ENCODE measurements around the gene ELAVL4. TPM values are rescaled to one million over a fixed set of nuclear protein-coding genes. Genes with fewer than 3 reads are reported as not detected.

The ELAVL4 gene
- total RNA-seq, 1 experiment from 2014 or later, result not detected

DNA sequence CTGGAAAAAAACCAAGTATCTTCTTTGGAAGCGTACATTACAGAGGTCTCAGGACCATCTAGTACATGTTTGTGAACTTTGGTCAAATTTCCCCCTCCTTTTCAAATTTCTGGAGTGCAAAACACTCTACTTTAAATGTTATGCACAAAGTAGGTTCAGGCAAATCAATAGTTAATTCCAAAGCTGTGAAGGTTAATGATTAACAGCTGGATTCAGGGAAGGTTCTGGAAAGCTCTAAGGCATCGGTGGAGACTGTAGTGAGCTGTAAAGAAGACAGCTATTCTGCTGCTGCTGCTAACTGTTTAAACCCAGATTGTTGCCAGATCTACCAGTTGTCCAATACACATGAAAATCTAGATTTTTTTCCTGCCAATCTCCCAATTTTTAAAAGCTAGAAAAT is 70.9 kb downstream of the ELAVL4 start:
- H3K36me3 ChIP-seq (ENCODE audit: control insufficient read depth, insufficient read depth, low read length), result no peaks in the 10 kb centered on the region
- Mint-ChIP-seq H3K36me3 (ENCODE audit: insufficient read depth, unreplicated experiment) (no peaks in the 10 kb centered on the region), H3K4me1 (ENCODE audit: low read depth, unreplicated experiment) (no peaks in the 10 kb centered on the region), H3K4me3 (ENCODE audit: unreplicated experiment) (no peak overlapping the region), H3K27me3 (ENCODE audit: insufficient read depth, unreplicated experiment) (peaks cover 8% of the 10 kb centered on the region), H3K9me3 (ENCODE audit: unreplicated experiment) (no peaks in the 10 kb centered on the region), H3K27ac (ENCODE audit: unreplicated experiment) (no peak overlapping the region)
- ChIA-PET POLR2A (interaction anchor here (0.5 kb wide), 1 partner anchor 390 kb away, joined by 7 read pairs; no protein-coding TSS in a partner anchor), CTCF (no interaction called here)
- H3K27me3 ChIP-seq (replicated peaks; ENCODE audit: control insufficient read depth, insufficient read depth, low read length), result no peaks in the 10 kb centered on the region
- no TSS peak for BruUV-seq (replicated peaks)
- peaks cover 7% of the 10 kb centered on the region; the same call in 1 of the 2 replicates for H3K4me1 ChIP-seq
- TF ChIP-seq, protein P1, sequence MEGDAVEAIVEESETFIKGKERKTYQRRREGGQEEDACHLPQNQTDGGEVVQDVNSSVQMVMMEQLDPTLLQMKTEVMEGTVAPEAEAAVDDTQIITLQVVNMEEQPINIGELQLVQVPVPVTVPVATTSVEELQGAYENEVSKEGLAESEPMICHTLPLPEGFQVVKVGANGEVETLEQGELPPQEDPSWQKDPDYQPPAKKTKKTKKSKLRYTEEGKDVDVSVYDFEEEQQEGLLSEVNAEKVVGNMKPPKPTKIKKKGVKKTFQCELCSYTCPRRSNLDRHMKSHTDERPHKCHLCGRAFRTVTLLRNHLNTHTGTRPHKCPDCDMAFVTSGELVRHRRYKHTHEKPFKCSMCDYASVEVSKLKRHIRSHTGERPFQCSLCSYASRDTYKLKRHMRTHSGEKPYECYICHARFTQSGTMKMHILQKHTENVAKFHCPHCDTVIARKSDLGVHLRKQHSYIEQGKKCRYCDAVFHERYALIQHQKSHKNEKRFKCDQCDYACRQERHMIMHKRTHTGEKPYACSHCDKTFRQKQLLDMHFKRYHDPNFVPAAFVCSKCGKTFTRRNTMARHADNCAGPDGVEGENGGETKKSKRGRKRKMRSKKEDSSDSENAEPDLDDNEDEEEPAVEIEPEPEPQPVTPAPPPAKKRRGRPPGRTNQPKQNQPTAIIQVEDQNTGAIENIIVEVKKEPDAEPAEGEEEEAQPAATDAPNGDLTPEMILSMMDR (IDR thresholded peaks at IDR 0.05; ENCODE audit: insufficient read depth in 1 of 2, low read depth in 1 of 2, low read length in 1 of 2, severe bottlenecking in 1 of 2, unreplicated experiment in 1 of 2), result no peak
- intact Hi-C loops (cut with micrococcal nuclease; ENCODE audit: unreplicated experiment), result no loop called here
- H3K4me3 ChIP-seq (ENCODE audit: low read depth, low read length), result no peak overlapping the region
- H3K9me3 ChIP-seq, result no peaks in the 10 kb centered on the region
- no peak for DNase-seq

DNA sequence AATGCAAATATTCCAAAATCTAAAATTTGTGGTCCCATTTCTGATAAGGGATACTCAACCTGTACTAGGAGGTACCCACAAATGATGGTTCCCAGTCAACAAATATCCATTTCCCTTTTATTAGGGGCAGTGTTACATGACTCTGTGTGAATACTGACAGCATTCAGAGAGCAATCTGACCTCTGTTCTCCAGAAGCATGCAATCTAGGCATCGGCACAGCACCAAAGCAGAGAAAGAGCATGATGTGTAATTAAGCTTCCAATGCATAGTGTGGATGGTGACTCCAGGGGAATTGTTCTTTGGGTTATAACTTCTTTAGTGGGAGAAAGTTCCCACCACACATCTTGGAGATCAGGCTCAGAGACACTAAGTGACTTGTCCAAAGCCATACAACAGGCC is 71.6 kb downstream of the ELAVL4 start:
- CTCF ChIA-PET, result no interaction called here
- Histone ChIP-seq H3K9me3 (no peaks in the 10 kb centered on the region), H3K27me3 (replicated peaks; ENCODE audit: control insufficient read depth, insufficient read depth, low read length) (no peaks in the 10 kb centered on the region), H3K4me1 (peaks cover 7% of the 10 kb centered on the region; the same call in 1 of the 2 replicates), H3K36me3 (ENCODE audit: control insufficient read depth, insufficient read depth, low read length) (no peaks in the 10 kb centered on the region), H3K4me3 (ENCODE audit: low read depth, low read length) (no peak overlapping the region)
- Mint-ChIP-seq H3K27ac (ENCODE audit: unreplicated experiment) (no peak overlapping the region), H3K9me3 (ENCODE audit: unreplicated experiment) (no peaks in the 10 kb centered on the region), H3K4me1 (ENCODE audit: low read depth, unreplicated experiment) (no peaks in the 10 kb centered on the region), H3K27me3 (ENCODE audit: insufficient read depth, unreplicated experiment) (peaks cover 6% of the 10 kb centered on the region), H3K4me3 (ENCODE audit: unreplicated experiment) (no peak overlapping the region), H3K36me3 (ENCODE audit: insufficient read depth, unreplicated experiment) (no peaks in the 10 kb centered on the region)
- TF ChIP-seq, protein P1 (IDR thresholded peaks at IDR 0.05; ENCODE audit: insufficient read depth in 1 of 2, low read depth in 1 of 2, low read length in 1 of 2, severe bottlenecking in 1 of 2, unreplicated experiment in 1 of 2), result no peak
- intact Hi-C loops (cut with micrococcal nuclease; ENCODE audit: unreplicated experiment), result no loop called here
- POLR2A ChIA-PET, result interaction anchor here (0.5 kb wide), 1 partner anchor 390 kb away, joined by 7 read pairs; no protein-coding TSS in a partner anchor
- DNase-seq, result no peak
- BruUV-seq (replicated peaks), result no TSS peak

DNA sequence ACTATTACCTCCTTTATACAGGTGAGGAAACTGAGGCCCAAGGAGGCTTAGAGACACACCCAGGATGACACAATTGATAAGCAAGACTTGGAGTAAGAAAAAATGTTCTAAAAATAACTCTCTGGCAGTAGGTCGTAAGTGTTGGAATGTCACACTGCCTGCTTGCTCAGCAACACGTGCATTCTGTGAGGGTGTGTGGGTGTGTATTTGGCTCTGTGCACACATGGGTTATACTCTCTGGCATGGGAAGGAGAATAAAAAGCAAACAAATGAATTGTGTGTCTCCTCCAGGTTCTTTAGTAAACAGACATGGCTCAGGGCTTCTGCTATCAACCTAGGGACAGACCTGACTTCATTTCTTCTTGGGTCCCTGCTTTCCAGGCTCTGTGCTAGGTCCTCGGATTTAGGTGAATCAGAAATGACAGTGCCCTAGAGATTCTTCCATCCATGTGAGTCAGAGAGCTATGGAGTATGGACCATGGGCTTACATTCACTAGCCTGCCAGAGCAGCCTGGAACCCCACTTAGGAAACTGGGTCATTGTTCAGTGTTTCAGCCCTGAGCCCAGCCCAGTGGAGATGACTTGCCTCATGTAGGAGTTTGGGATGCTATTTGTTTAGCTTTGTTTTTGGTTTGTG is 72.4 kb downstream of the ELAVL4 start:
- no peaks in the 10 kb centered on the region for H3K4me1 Mint-ChIP-seq (ENCODE audit: low read depth, unreplicated experiment)
- H3K27ac Mint-ChIP-seq (ENCODE audit: unreplicated experiment), result no peak overlapping the region
- H3K27me3 Mint-ChIP-seq (ENCODE audit: insufficient read depth, unreplicated experiment), result peaks cover 4% of the 10 kb centered on the region
- H3K4me3 Mint-ChIP-seq (ENCODE audit: unreplicated experiment), result no peak overlapping the region
- DNase-seq, result no peak
- Histone ChIP-seq H3K4me3 (ENCODE audit: low read depth, low read length) (no peak overlapping the region), H3K9me3 (no peaks in the 10 kb centered on the region), H3K36me3 (ENCODE audit: control insufficient read depth, insufficient read depth, low read length) (no peaks in the 10 kb centered on the region), H3K27me3 (replicated peaks; ENCODE audit: control insufficient read depth, insufficient read depth, low read length) (no peaks in the 10 kb centered on the region), H3K4me1 (peaks cover 7% of the 10 kb centered on the region; the same call in 1 of the 2 replicates)
- H3K36me3 Mint-ChIP-seq (ENCODE audit: insufficient read depth, unreplicated experiment), result no peaks in the 10 kb centered on the region
- CTCF ChIA-PET, result no interaction called here
- no peaks in the 10 kb centered on the region for H3K9me3 Mint-ChIP-seq (ENCODE audit: unreplicated experiment)
- intact Hi-C loops (cut with micrococcal nuclease; ENCODE audit: unreplicated experiment), result no loop called here
- no TSS peak for BruUV-seq (replicated peaks)
- TF ChIP-seq, protein P1 (IDR thresholded peaks at IDR 0.05; ENCODE audit: insufficient read depth in 1 of 2, low read depth in 1 of 2, low read length in 1 of 2, severe bottlenecking in 1 of 2, unreplicated experiment in 1 of 2), result no peak
- POLR2A ChIA-PET, result no interaction called here
